Measurements from ENCODE around the gene GINS1. TPM values are rescaled to one million over a fixed set of nuclear protein-coding genes. Genes with fewer than 3 reads are reported as not detected.

GINS1 gene
- total RNA-seq, 6 experiments from 2014 or later, result 0.37 to 3.5 (median 0.76) TPM

DNA sequence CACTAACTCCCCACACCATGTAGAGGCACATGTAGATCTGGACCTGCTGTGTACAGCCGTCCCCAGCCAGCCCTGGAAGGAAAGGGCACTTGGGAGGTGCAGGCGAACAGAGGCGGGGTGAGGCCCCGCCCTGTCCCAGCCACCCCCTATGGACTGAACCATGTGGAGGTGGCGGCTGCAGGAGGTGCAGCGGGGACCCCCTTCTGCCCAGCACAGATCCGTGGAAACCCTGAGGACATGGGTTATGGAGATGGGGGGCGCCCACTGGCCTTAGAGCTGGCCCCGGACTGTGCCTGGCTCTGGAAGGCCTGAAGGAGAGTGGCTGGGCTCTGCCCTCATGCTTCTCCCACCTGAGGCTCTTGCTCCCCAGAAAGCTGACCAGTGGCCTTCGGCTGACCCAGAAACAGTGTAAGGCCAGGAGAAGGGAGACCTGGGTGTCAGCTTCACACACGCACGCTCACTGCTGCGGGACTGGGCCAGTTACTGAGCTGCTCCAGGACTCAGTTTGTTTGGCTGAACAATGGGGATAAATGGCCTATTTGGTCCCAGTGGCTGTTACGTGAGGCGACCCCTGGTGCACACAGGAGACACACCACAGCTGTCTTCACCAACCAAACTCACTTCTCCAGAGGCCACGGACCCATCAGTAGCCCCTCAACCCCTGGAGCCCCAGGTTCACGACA, 87.2 kb downstream of the GINS1 start:
- ATAC-seq, result no peak

DNA sequence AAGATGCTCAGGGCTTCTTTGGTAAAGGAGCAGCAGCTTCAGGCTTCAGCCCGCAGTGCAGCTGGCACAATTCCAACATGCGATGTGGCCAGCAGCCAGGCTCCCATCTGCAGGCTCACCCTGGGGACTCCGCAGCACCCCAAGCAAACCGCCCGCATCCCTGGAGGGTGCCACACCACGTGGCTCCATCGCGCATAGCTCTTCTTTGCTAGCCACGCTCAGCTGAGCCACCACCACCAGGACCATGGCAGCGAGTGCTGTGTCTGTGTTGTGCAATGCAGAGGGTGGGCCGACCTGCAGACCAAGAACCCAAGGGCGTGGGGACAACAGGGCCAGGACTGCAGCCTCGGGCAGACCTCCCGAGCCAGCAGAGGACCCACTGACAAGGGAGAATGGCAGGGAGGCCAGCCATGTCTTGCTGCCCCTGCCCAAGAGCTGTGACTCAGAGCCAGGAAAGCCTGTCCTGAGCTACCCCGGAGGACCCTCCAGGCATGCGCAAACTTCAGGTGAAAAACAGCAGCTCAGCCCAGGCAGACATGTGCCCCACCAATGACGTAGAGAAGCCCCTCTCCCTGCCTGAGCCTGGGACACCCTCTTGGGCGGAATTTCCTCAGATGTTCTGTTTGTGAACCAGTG, 87.8 kb downstream of the GINS1 start:
- no peak for DNase-seq
- no peaks in the 10 kb centered on the region for H3K36me3 ChIP-seq
- intact Hi-C loops (cut with DNase I), result loop anchor here in 1 of 2 donors (10.0 kb wide), 2 partner anchors 71 to 79 kb away; no protein-coding TSS in a partner anchor

More for the DNA sequence above, 87.2 kb downstream of the GINS1 start:
- no peaks in the 10 kb centered on the region for H3K27me3 ChIP-seq
- H3K36me3 ChIP-seq, result peaks cover 0 to 3% (median 0%) of the 10 kb centered on the region in 4 donors
- no peak overlapping the region for H3K4me3 ChIP-seq
- no peak for DNase-seq
- no peak for TF ChIP-seq POLR2A (IDR thresholded peaks at IDR 0.05)
- TF ChIP-seq, protein P1, sequence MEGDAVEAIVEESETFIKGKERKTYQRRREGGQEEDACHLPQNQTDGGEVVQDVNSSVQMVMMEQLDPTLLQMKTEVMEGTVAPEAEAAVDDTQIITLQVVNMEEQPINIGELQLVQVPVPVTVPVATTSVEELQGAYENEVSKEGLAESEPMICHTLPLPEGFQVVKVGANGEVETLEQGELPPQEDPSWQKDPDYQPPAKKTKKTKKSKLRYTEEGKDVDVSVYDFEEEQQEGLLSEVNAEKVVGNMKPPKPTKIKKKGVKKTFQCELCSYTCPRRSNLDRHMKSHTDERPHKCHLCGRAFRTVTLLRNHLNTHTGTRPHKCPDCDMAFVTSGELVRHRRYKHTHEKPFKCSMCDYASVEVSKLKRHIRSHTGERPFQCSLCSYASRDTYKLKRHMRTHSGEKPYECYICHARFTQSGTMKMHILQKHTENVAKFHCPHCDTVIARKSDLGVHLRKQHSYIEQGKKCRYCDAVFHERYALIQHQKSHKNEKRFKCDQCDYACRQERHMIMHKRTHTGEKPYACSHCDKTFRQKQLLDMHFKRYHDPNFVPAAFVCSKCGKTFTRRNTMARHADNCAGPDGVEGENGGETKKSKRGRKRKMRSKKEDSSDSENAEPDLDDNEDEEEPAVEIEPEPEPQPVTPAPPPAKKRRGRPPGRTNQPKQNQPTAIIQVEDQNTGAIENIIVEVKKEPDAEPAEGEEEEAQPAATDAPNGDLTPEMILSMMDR (IDR thresholded peaks at IDR 0.05), result no peak
- H3K9me3 ChIP-seq, result no peaks in the 10 kb centered on the region
- H3K4me1 ChIP-seq, result peaks cover 0 to 7% (median 0%) of the 10 kb centered on the region in 4 donors
- H3K27ac ChIP-seq, result no peak overlapping the region
- intact Hi-C loops (cut with DNase I), result loop anchor here in 1 of 2 donors (10.0 kb wide), 2 partner anchors 70 to 80 kb away; no protein-coding TSS in a partner anchor
- 70% methylated on average over 2 of the region's 17 CpGs for whole genome bisulfite sequencing (ENCODE audit: insufficient coverage, low coverage, low lambda C conversion rate, missing lambda C conversion rate)

DNA sequence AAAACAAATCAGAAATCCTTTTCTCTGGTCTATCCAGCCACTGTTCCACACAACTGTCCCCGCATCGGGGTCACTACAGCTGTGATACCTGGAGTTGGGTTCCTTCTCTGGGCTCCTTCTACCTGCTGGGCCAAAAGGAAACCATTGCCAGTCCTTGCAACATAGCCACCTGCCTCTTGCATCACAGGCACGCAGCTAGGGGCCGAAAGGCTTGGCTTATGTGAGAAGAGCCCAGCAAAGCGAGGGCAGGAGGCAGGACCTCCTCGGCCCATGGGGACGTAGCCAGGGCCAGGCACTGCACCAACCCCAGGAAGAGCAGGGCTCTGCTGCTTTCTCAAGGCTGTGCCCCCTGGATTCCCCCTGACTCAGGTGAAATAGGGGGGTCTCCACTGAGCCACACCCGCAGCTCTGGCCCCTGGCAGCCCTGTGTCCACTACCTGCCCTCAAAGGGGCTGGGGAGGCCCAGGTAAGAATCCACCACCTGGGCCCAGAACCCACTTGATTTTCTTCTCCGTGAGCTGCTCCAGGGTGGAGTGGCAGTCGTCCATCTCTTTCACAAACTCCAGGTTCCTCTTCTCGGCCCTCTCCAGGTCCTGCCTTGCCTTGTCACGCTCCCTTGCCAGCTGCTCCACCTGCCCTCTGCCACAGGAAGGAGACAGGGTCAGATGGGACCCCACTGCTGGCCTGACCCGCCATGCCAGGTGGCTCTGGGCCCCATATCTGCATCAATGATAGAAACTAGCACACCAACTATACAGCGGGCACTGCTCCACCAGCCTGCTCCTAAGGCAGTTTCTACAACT, 88.9 kb downstream of the GINS1 start:
- WGBS (ENCODE audit: insufficient coverage, low coverage, low lambda C conversion rate, missing lambda C conversion rate), result 50% methylated on average over 4 of the region's 14 CpGs
- DNase-seq, result peak; percentile 57 to 83 (median 71)
- TF ChIP-seq POLR2A (IDR thresholded peaks at IDR 0.05), result no peak
- H3K36me3 ChIP-seq, result no peaks in the 10 kb centered on the region
- peak; percentile 65 to 88 (median 83) for ATAC-seq
- no peaks in the 10 kb centered on the region for H3K9me3 ChIP-seq
- intact Hi-C loops (cut with DNase I), result loop anchor here in 1 of 2 donors (10.0 kb wide), 2 partner anchors 72 to 78 kb away; no protein-coding TSS in a partner anchor
- no peak overlapping the region for H3K4me3 ChIP-seq
- H3K27ac ChIP-seq, result peak overlapping the region in 1 of 3 donors; percentile 37
- peaks cover 0 to 7% (median 0%) of the 10 kb centered on the region in 4 donors for H3K4me1 ChIP-seq
- no peaks in the 10 kb centered on the region for H3K27me3 ChIP-seq

More for the DNA sequence above, 87.8 kb downstream of the GINS1 start:
- Histone ChIP-seq H3K27me3 (no peaks in the 10 kb centered on the region), H3K4me3 (no peak overlapping the region), H3K27ac (no peak overlapping the region), H3K4me1 (peaks cover 0 to 7% (median 0%) of the 10 kb centered on the region in 4 donors), H3K9me3 (no peaks in the 10 kb centered on the region)
- no peak for ATAC-seq
- no peak for TF ChIP-seq POLR2A (IDR thresholded peaks at IDR 0.05)
- TF ChIP-seq, protein P1 (IDR thresholded peaks at IDR 0.05), result no peak
- WGBS (ENCODE audit: insufficient coverage, low coverage, low lambda C conversion rate, missing lambda C conversion rate), result 85% methylated on average over 3 of the region's 18 CpGs

DNA sequence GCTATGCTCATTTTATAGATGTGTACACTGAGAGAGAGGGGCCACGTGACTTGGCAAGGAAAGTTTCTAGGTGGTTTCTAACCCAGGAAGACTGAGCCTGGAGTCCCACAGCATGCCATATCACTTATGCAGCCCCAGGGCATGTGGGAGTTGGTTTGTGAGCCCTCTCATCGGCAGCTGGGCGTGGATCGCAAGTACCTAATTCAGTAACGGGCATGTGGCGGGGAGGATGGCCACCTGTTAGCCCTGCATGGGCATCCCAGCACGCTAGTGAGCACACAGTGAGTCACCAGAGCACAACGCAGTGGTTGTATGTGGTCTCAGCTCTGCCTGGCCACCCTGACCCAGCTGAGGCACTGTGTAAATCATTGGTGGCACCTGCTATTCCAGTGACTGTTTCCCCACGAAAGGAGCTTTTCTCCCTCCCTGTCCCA, 89.5 kb downstream of the GINS1 start:
- Histone ChIP-seq H3K27me3 (no peaks in the 10 kb centered on the region), H3K27ac (no peak overlapping the region), H3K9me3 (no peaks in the 10 kb centered on the region), H3K36me3 (no peaks in the 10 kb centered on the region), H3K4me3 (no peak overlapping the region), H3K4me1 (peaks cover 0 to 7% (median 0%) of the 10 kb centered on the region in 4 donors)
- no CpG with 5 or more reads among the region's 9 CpGs for WGBS (ENCODE audit: insufficient coverage, low coverage, low lambda C conversion rate, missing lambda C conversion rate)
- no peak for DNase-seq
- TF ChIP-seq, protein P1 (IDR thresholded peaks at IDR 0.05), result no peak
- no peak for TF ChIP-seq POLR2A (IDR thresholded peaks at IDR 0.05)
- intact Hi-C loops (cut with DNase I), result loop anchor here in 1 of 2 donors (10.0 kb wide), 2 partner anchors 72 to 78 kb away; no protein-coding TSS in a partner anchor
- peak in 1 of 4 donors; percentile 39 for ATAC-seq
